DND-41 (cell line): ENCODE measurements around the gene TRAPPC10.

Source experiments
- EZH2 ChIP-seq: IDR thresholded peaks from 3 replicates; pipeline ENCODE4 v1.6.1; 2012; ENCODE audit warnings: borderline replicate concordance, low read depth, mild to moderate bottlenecking, moderate library complexity, low read length, inconsistent platforms; ENCODE audit not compliant: severe bottlenecking
- TF ChIP-seq, protein P1 (sequence below): IDR thresholded peaks from 2 replicates; pipeline ENCODE4 v1.5.1; 2012; ENCODE audit warnings: borderline replicate concordance, low read length, moderate library complexity, mild to moderate bottlenecking; ENCODE audit not compliant: poor library complexity, severe bottlenecking; ENCODE audit errors: extremely low read depth

DNA sequence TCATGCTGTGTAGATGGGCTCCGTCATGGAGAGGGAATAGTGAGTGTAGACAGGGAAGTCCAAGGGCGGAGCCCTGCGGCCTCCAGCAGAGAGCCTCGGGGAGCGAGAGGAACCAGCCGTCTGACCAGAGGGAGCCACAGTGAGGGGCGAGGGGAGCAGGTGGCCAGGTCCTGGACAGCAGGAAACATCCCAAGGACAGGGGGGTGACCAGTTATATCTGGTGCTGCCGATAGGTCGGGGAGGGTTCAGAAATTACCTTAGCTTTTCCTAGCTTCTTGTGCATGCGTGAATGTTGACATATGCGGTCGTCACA, 46.5 kb downstream of the TRAPPC10 start:
- TF ChIP-seq, protein P1, sequence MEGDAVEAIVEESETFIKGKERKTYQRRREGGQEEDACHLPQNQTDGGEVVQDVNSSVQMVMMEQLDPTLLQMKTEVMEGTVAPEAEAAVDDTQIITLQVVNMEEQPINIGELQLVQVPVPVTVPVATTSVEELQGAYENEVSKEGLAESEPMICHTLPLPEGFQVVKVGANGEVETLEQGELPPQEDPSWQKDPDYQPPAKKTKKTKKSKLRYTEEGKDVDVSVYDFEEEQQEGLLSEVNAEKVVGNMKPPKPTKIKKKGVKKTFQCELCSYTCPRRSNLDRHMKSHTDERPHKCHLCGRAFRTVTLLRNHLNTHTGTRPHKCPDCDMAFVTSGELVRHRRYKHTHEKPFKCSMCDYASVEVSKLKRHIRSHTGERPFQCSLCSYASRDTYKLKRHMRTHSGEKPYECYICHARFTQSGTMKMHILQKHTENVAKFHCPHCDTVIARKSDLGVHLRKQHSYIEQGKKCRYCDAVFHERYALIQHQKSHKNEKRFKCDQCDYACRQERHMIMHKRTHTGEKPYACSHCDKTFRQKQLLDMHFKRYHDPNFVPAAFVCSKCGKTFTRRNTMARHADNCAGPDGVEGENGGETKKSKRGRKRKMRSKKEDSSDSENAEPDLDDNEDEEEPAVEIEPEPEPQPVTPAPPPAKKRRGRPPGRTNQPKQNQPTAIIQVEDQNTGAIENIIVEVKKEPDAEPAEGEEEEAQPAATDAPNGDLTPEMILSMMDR = no peak
- TF ChIP-seq EZH2 = no peak
